GM18868 (cell line): ENCODE measurements around the gene MT1A.
"Not testable (repeated sequence)": the region's sequence is repeated elsewhere in the genome, so short reads cannot be mapped to it uniquely, and the experiment has no call there.

ENCODE experiments used
- ATAC-seq: cut with Tn5 transposase; IDR thresholded peaks from one replicate; pipeline ENCODE4 v1.9.1; 2021; ENCODE audit warnings: mild to moderate bottlenecking, moderate library complexity; ENCODE audit not compliant: unreplicated experiment

MT1A gene

DNA sequence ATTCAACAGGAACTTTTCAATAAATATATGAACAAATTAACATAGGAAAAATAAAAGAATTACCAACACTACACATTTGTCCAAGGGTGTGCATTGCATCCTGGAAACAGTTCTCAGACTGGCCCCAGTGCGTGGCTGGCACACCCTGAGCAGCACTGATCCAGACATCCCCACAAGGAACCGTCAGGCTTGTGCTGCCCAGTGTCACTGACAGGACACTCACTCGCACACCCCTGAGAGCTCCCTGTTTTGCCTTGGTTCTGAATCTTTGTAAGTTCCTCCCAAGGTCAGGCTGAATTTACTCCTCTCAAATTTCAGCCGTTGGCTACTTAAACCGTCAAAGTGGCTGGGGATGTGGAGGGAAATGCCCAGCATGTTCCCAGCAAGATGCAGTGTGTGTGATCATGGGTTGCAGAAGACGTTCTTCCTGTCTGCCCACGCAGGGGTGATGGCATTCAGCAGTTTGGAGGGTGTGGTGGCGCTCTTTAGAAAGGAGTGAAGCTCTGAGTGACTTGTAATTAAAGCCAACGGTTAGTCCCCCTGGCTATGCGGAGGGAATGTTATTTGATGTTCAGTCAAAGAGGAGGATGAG lies 28.4 kb upstream of the MT1A start:
- peak; percentile 30 for ATAC-seq

DNA sequence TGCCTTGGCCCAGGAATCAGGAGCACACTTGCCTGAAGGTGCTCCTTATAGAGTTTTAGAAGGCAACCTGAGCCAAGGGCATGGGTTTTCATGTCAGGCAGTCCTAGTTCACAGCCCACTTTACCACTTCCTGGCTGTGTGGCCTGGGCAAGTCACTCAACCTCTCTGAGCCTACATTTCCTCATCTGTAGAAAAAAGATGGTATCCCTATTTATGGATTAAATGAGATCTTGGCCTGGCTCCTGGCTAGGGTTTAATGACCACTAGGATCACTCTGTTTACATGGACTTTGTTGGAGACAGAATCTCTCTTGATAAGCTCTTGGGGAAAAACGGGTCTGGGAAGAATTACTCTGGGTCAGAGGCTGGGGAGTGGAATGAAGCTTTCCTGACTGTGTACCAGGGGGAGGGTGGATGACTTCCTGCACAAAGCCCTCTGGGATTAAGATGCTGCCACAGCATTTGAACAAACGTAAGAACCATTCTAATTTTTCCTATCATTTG lies 27.8 kb upstream of the MT1A start:
- ATAC-seq: no peak

DNA sequence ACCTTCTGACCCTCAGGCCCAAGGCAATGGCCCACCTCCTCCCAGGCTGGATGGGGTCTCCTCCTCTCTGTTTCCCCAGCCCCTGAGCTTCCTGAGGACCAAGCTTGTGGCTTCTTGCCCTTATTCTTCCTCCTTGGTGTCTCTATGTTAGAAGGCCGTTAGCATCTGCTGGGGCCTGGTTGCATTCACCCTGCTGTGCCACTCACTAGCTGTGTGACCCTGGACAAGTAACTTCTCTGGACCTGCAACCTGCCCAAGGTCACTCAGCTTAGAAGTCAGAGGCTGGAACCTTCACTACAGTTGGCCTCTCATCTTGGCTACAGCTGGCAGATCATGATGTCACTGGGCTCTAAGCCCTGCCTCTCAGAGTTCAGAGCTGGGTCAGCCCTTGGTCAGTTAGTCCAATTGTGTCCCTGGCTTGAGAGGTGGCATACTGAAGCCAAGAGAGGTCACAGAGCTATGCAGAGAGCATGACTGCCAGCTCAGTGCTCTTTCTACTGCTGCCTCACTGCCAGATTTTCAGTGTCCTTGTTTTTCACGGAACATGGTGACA lies 27.1 kb upstream of the MT1A start:
- ATAC-seq: no peak

DNA sequence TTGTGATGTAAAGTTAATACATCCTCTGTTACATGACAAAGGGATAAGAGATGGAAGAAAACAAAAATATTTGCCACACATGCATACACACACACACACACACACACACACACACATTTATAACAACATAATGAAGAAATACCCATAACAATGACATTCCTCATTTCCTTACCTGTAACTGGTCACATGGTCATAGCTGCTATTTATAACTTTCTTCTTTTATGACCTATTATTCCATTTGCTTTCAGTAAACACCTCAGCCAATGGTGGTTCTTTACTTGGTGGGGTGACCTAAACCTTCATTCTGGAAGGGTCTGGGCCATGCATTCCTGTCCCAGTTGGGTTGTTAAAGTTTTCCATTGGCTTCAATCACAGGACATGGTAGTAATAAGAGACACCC lies 24.8 kb upstream of the MT1A start:
- ATAC-seq: no peak

DNA sequence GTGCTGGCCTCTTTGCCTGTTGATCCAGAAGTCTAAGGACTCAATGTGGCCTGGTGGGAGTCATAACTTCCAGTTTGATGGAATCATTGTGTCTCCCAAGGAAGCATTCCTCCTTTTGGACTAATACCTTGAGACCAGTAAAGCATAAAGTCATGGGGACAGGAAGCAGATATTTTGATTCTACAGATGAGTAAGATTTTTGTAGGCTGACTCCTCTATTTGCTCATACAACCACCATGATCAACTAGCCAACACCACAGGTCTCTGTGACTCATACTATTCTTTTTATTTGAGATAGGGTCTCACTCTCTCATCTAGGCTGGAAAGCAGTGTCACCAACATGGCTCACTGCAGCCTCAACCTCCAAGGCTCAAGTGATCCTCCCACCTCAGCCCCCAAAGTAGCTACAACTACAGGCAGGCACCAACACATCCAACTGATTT lies 23.9 kb upstream of the MT1A start:
- peak; percentile 60 for ATAC-seq

DNA sequence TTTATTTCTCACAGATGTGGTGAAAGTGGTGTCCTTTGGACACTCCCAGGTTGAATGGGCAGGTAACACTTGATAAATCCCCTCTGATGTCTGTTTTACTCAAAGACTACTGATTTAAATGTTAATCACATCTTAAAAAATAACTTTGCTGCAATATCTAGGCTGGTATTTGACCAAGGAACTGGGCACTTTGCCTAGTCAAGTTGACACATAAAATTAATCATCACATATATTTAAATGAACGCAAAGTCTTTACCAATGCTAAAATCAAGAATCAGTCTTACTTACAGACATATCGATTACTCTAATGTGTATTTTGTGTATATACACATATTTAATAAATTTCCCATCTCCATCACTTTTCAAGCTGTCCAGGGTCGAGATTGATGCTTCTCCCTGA lies 23.1 kb upstream of the MT1A start:
- no peak for ATAC-seq

DNA sequence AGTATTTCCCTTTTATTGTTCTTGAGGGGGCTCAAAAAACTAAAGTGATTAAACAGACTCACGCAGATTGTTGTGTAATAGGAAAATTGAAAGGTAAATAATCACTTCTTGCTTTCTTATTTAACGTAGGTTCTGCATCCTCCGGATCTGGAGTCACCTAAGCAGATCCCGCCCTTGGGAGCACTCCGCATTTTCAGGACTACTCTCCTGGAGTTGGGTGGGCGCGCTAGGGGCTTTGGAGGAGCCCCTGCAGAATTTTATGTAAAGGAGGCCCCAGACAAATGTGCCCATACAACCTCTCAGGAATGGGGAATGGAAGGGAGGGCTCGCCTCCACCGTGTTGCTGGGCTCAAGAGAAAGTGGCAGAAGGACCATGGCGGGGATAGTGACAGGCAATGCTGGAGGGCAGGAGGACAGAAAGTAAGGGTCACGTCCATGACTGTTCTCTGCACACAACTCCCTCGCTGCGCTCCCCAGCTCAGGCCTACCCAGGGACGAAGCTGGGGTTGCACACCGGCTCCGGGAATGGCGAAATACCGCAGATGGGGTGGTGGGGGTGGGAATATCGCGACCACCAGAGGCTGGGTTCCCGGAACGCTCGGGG lies 21.8 kb upstream of the MT1A start:
- ATAC-seq: no peak

DNA sequence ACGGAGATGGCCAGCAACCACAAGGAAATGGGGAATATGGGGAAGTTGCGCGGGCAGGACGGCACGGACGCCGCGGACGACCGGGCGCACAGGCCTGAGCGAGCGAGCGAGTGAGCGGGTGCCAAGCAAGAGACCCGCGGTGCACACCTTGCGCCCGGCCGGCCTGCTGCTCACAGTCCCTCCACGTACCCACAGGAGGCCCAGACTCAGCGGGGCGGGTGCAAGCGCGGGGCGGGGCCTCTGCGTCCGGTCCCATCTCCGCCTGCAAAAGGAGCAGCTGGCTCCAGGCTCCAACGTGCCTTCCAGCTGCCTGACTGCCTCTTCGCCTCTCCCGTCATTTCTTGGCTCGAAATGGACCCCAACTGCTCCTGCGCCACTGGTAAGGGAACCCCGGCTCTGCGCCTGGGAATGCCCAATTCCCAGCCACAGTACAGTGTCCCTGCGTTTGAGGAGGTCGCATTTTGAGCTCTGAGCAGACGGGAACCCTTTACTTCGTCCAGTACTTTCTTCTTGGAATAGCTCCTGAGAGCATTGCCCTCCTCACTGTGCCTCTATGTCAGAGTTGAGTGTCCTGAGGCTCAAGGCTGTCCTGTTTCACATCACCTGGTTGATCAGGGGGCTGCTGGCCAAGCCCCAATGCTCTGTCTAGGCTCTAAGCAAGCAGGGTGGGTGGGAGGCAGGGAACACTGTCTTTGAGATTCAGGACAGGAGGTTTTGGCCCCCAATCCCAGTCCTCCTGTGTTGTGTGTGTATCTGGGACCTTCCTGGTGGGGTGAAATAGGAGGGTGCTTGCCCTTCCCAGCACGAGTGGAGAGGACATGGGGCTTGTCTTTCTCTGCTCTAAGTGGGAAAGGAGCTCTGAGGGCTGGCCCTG lies 21.0 kb upstream of the MT1A start:
- ATAC-seq: peak; percentile 44

DNA sequence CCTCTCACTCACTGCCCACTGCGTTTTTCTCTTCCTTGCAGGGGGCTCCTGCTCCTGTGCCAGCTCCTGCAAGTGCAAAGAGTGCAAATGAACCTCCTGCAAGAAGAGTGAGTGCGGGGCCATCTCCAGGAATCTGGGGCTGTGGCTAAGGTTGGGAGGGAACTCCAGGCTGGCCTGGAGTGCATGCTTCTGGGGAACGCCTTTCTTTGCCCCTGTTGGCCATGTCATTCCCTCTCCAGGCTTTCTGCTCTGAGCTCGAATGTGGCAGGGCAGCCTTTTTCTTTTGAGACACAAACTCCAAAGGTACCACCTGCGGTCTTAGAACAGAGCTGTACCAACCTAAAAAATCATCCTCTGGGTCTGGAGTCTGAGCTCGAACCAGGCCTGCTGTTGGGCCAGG lies 20.3 kb upstream of the MT1A start:
- ATAC-seq: no peak

DNA sequence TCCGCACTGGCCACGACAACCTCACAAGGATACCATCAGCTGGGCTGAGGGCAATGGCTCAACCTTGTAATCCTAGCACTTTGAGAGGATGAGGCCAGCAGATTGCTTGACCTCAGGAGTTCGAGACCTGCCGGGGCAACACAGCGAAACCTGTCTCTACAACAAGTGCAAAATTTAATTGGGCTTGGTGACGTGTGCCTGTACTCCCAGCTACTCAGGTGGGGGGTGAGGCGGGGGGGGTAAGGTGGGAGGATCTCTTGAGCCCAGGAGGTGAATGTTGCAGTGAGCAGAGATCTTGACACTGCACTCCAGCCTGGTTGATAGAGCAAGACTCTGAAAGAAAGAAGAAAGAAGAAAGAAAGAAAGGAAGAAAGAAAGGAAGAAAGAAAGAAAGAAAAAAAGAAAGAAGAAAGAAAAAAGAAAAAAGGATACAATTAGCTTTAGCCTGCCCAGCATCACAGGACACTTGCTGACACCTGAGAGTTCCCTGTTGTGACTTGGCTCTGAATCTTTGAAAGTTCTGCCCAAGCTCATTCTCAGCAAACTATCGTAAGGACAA lies 18.0 kb upstream of the MT1A start:
- no peak for ATAC-seq

DNA sequence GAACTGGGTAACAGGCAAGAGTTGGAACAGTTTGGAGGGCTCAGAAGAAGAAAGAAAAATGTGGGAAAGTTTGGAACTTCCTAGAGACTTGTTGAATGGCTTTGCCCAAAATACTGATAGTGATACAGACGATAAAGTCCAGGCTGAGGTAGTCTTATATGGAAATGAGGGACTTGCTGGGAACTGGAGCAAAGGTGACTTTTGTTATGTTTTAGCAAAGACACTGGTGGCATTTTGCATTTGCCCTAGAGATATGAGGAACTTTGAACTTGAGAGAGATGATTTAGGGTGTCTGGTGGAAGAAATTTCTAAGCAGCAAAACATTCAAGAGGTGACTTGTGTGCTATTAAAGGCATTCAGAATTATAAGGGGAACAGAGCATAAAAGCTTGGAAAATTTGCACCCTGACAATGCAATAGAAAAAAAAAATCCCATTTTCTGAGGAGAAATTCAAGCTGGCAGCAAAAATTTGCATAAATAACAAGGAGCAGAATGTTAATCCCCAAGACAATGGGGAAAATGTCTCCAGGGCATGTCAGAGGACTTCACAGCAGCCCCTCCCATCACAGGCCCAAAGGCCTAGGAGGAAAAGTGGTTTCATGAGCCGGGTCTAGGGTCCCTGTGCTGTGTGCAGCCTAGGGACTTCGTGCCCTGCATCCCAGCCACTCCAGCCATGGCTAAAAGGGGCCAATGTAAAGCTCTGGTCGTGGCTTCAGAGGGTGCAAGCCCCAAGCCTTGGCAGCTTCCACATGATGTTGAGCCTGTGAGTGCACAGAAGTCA lies 16.6 kb upstream of the MT1A start:
- not testable (repeated sequence) for ATAC-seq

DNA sequence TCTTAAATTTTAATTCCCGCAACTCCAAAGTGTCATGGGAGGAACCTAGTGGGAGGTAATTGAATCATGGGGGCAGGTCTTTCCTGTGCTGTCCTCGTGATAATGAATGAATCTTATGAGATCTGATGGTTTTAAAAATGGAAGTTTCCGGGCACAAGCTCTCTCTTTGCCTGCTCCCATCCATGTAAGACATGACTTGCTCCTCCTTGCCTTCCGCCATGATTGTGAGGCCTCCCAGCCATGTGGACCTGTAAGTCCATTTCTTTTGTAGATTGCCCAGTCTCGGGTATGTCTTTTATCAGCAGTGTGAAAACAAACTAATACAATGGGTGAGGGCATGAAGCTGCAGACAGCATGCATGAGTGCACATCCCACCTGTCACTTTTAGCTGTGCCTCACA lies 15.3 kb upstream of the MT1A start:
- ATAC-seq: not testable (repeated sequence)

DNA sequence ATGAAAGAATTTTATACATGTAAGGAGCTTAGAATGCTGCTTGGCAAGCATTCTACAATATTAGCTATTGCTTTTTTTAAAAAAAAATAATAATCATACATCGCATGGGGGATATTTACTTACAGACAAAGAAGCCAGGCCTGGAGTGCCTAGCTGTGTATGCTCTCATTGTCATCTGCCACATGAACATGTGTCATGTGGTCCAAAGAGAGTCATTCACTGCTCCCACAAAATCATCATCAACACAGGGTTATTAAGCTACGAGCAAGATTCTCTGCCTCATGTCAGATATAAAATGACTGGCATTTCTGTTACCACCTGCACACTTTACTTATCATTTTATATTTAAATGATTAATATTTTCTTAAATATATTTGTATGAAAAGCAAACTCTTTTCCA lies 14.8 kb upstream of the MT1A start:
- ATAC-seq: no peak

DNA sequence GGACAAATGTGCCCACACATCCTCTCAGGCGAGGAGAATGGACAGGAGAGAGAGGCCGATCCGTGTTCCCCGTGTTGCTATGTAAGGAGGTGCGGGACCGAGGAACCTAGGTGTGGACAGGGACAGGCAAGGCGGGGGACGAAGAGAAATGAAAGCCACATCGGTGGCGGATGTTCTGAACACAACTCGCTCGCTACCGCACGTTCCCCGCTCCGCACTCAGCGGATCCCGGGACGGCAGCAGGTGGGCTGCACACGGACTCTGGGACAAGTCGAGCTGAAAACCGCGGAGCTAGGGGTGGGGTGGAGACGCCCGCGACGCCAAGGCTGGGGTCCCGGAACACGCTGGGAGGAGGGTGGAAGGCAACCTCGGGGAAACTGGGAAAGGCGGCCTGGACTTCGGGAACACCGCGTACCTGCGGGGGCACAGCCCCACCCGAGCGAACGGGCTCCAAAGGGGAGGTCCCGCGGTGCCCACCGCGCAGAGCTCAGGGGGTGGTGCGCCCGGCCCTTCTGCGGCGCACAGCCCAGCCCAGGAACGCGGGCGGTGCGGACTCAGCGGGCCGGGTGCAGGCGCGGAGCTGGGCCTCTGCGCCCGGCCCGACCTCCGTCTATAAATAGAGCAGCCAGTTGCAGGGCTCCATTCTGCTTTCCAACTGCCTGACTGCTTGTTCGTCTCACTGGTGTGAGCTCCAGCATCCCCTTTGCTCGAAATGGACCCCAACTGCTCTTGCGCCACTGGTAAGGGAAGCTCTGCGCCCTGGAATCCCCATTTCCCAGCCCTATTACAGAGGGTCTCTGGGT lies 13.1 kb upstream of the MT1A start, which contains the start of gene MT1E:
MT1E (plus strand) TSS at position 642 of the 803 bp plus-strand sequence; CDS start at position 713, 71 bp downstream.
- no peak for ATAC-seq

DNA sequence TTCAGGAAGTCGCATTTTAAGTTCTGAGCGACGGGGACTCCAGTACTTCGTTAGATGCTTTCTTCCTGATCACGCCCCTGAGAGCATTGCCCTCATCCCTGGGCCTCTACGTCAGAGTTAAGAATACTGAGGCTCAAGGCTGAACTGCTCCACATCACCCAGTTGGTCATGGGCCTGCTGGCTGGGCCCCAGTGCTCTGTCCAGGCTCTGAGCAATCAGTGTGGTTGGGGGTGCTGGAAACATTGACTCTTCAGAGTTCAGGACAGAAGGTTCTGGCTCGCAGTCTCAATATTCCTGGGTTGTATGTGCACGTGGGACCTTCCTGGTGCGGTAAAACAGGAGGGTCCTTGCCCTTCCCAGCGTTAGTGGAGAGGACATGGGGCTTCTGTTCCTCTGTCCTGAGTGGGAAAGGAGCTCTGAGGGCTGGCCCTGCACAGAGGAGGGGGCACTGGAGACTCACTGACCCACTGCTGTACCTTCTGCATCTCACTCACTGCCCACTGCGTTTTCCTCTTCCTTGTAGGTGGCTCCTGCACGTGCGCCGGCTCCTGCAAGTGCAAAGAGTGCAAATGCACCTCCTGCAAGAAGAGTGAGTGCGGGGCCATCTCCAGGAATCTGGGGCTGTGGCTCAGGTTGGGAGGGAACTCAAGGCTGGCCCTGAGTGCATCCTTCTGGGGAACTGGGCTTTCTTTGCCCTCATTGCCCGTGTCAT lies 12.4 kb upstream of the MT1A start:
- ATAC-seq: no peak

DNA sequence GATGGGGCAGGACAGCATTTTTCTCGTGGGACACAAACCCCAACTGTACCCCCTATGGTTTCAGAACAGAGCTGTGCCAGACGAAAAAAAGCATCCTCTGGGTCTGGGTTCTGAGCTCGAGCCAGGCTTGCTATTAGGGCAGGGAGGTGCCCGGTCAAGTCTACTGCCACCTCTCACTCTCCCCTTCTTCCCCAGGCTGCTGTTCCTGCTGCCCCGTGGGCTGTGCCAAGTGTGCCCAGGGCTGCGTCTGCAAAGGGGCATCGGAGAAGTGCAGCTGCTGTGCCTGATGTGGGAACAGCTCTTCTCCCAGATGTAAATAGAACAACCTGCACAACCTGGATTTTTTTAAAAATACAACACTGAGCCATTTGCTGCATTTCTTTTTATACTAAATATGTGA lies 11.8 kb upstream of the MT1A start:
- ATAC-seq: no peak

DNA sequence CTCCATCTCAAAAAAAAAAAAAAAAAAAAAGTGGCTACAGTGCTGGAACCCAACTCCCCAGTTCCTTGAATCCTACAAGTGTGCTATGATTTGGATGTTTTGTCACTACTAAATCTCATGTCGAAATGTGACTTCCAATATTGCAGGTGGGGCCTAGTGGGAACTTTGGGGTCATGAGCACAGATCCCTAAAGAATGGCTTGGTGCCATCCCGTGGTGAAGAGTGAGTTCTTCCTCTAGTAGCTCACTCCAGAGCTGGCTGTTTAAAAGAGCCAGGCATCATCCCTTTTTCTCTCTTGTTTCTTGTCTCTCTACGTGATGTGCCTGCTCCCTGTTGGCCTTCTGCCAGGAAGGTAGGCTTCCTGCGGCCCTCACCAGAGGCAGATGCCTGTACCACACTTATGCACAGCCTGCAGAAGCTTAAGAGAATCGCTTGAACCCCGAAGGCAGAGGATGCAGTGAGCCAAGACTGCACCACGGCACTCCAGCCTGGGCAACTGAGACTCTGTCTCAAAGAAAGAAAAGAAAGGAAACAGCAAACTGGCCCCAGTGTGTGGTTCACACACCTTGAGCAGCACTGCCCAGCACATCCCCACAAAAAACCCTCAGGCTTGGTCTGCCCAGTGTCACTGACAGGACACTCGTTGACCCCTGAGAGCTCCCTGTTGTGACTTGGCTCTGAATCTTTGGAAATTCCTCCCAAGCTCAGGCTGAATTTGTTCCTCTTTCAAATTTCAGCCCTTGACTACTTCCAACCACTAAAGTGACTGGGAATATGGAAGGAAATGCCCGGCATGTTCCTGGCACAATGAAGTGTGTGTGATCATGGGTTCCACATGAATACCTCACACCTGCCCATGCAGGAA lies 9.7 kb upstream of the MT1A start:
- no peak for ATAC-seq

DNA sequence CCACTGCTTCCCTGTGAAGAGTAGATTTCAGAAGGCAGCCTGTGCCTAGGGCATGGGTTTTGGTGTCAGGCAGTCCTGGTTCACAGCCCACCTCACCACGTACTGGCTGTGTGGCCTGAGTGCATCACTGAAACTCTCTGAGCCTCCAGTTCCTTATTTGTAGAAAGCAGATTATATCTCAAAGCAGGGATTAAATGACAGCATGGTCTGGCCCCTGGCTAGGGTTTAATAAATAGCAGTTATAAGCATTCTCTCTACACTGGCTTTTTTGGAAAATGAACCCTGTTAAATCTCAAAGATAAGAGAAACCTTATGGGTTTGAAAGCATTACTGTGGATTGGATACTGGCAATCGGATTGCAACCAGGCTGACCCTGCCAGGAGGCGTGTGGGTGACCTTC lies 8.9 kb upstream of the MT1A start:
- peak; percentile 33 for ATAC-seq
